G401.6 (cell line): ENCODE results near the gene GPA33.
"Not testable (repeated sequence)": the region's sequence is repeated elsewhere in the genome, so short reads cannot be mapped to it uniquely, and the experiment has no call there.

Experiments
- FAIRE-seq: peaks from 2 replicates; lab custom pipeline; 2012; peaks lifted over from hg19 to GRCh38; lab: Jason Lieb, UNC

GPA33 gene

GRCh38 chr1:167056529-167057231, 33.5 kb downstream of the GPA33 start:
- FAIRE-seq = no peak

DNA sequence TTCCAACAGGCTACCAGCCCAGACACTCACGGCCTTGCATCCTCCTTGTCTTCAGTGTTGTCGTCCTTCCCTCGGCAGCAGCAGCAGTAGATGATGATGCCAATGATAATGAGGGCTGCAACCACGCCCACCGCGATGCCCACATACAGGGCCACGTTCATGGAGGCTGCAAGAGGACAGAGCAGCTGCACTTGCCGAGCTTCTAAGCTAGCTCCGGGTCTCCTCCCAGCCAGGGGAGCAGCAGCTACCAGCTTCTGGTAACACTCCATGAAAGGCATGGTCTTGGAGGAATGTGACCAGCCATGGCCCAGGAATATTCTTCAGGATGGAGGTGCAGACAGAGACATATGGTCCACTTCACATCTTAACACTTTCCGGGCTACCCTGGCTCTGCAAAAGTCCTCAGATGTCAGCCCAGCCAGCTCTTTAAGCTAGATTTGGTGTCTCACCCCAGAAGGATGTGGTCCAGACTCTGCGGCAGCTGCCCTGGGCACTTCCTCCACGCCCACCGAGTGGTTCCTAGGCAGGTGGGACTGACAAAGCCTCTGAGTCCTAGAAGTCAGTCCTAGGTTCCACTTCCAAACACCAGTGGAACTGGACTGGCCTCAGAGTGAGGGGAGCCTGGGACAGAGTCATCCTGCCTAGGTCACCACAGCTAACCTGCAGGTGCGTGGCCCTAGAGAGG, 35.1 kb downstream of the GPA33 start:
- FAIRE-seq = no peak

DNA sequence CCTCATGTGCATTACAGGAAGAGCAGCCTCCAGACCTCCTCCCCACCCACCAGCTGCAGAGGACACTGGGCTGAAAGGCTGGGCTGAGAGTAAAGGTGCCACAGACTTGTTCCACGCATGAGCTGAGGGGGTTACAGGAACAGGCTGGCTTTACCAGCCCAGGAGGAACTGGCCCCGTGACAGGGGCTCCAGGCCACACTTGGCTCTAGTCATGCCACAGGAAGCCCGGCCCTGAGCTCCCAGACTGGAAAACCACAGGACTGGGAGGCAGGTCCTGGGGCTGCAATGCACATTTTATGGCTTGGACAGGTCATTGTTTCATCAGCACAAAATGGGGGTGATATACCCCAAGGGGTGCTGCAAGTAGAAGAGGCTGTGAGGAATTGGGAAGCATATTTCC, 35.6 kb downstream of the GPA33 start:
- FAIRE-seq = no peak

DNA sequence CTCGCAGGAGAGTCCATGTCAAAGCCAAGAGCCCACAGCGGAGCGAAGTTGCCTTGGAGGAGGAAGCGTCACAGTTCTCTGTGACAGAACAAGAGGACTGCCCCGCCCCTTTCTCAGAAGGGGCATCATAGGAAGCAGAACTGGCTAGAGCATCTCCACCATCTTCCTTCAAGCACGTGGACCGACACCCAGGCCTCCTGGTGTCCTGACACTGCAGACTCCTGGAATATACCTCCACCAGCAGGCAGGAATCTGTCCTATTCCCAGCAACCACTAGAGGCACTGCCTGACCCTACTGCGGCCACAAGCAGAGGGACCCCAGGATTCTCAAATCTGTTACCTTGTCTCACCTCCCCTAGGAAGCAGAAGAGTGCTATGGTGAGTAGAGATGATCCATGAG, 37.8 kb downstream of the GPA33 start:
- FAIRE-seq = no peak

DNA sequence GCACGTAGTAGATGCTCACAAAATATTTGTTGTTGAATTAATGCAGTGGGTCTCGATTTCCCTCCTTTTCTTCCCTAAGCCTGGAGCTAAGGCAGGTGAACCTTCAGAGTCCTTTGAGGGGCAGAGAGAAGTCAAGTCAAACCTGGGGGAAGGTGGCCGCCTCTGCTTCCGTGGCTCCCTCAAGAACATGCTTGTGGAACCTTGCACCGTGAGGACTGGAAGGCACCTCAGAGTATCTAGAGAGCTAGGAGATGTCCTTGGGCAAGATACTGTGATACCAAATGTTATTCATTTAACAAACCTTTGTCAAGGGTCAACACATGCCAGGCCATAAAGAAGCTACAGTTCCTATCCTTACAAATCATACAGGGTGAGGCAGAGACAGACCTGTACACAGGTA, 38.3 kb downstream of the GPA33 start:
- no peak for FAIRE-seq

DNA sequence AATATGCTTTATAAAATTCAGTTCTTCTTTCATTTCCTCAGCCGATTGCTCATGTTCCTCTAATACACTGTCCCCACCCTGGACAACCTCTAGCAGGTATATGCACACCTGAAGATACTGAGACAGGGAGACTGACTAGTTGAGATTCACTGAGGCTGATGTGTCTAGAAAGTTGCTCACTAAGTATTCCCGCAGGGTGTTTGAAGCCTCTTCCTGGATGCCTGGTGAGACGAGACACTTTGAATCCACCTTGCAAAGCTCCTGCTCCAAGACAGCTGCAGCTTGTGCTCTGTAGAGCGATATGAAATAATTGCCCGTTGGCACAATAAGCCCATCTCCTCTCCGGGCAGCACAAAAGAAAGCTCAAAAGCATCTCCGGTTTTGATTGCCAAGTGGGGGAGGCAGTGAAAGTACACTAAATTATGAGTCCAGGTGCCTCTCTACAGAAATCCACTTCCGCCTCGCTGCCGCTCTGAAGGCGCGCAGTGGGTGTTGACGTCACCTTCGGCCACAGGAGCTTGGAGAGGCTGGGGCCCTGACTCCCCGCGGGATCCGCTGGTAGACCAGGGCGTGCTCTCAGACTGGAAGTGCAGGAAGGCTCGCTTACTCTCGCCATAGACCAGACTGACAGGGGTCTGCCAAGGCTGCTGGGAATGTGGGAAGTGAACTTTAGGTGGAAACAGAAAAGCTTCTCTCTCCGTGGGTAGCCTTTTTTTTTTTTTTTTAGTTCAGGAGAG, 46.3 kb downstream of the GPA33 start:
- no peak for FAIRE-seq

DNA sequence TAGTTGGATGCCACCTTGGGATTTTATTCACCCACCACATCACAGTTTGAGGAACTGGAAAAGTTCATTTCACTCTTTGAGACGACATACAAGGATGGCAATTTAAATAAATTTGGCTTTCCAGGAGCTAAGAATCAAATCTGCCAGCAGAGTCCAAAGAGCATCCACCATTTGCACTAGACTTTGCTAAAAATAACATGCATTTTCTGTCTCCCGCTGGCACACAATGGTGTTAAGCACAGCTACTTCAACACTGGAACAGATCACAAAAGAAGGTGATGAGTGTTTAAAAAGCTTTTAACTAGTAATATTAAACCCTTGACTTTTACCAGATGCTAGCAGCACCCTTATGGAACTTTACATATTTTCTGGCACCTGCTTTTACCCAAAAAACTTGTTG, 56.5 kb downstream of the GPA33 start:
- FAIRE-seq = no peak

DNA sequence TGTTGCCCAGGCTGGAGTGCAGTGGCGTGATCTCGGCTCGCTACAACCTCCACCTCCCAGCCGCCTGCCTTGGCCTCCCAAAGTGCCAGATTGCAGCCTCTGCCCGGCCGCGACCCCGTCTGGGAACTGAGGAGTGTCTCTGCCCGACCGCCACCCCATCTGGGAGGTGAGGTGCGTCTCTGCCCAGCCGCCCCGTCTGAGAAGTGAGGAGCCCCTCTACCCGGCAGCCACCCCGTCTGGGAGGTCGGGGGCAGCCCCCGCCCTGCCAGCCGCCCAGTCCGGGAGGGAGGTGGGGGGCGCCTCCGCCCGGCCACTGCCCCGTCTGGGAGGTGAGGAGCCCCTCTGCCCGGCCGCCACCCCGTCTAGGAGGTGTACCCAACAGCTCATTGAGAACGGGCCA, 60.6 kb downstream of the GPA33 start:
- not testable (repeated sequence) for FAIRE-seq

GRCh38 chr1:167022384-167022783, 67.8 kb downstream of the GPA33 start:
- no peak for FAIRE-seq

- no peak for FAIRE-seq
Measured at GRCh38 chr1:167016100-167016750, 74.0 kb downstream of the GPA33 start.

DNA sequence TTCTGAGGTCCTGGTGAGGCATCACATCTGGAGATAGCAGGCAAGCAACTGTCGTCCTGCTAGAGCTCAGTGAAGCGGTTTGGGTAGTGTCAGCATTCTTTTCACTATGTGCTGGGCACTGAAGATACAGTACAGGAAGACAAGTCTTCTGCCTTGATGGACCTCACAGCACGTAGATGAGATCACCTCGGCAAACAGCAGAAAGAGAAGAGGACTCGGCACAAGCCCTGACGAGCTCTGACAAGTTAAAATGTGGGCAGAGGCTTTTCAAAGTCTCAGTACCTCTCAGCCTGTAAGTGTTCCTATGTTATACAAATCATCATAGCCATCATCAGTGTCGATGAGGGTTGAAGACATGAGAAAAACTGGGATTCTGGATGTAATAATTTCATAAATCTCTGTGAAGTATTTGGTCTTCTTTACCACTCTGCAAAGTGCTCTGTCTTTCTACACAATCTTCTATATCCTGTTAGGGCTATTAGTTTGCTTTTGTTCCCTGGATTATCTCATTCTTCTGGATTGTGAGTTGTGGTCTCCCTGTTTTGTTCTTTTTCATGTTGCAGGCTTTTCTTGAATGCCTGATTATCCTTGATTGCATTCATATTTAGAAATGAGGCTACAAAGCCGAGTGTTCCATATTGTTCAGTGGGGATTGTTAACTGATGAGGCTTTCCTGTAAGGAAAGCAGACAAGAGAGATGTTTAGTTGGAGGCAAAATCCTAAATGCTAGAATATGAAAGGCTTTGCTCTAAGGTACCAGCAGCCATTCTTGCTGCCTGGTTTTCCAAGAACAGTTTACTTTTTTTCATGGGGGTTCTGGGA, 76.9 kb downstream of the GPA33 start:
- FAIRE-seq = no peak

DNA sequence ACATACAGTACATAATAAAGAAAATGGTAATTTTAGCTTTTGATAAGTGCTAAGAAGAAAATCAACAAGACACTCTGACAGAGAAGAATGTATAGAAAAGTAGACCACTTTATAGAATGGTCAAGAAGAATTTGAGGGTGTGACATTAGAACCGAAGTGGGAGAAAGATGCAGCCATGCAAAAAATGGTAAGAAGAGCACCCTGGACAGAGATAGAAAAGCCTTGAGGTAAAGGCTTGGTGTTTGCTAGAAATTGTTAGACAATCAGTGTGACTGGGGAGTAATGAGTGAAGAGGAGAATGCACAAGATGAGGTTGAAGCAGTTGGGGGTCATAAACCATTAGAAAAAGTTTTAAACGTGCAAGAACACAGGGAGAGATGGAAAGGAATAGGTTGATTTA, 77.6 kb downstream of the GPA33 start:
- no peak for FAIRE-seq

GRCh38 chr1:167011560-167012191, 78.5 kb downstream of the GPA33 start:
- FAIRE-seq = no peak

DNA sequence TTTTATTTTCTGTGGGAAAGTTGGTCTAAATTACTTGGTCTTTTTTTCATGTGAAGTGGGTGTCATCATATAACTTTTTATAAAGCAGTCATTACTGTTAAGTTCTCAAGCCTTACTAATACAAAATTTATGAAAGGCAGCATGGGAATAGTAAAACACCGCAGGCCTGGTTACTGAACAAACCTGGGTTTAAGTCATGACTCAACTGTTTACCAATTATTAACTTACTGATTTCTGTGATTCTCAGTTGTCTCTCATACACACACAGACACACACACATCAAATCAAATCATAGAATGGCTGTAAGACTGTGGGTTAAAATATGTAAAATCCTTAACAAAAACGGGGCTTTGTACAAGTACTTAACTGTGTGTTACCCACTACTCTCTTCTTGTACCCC, 86.5 kb downstream of the GPA33 start:
- FAIRE-seq = no peak
